ENCODE data around the gene RGCC.

- no peak for TF ChIP-seq RAD21 (conservative IDR thresholded peaks at IDR 0.05)
- TF ChIP-seq CTCF (IDR thresholded peaks at IDR 0.05; ENCODE audit: poor library complexity, severe bottlenecking), result no peak
- no peak for TF ChIP-seq REST (IDR thresholded peaks at IDR 0.05; ENCODE audit: borderline replicate concordance)
- no peak for TF ChIP-seq EZH2 (IDR thresholded peaks at IDR 0.05; ENCODE audit: borderline replicate concordance, insufficient read depth, low read length, poor library complexity, severe bottlenecking)
- no peak for TF ChIP-seq POLR2AphosphoS5 (IDR thresholded peaks at IDR 0.05)
Observed at GRCh38 chr13:41455725-41456419, 1.5 kb upstream of the RGCC start.
